Pons (tissue), 1 donor: ENCODE data around the gene FCER2.

Experiments
- DNase-seq: peaks from one replicate; pipeline ENCODE4 v3.0.0-alpha.2; 2016; ENCODE audit warnings: low spot score

Gene FCER2

DNA sequence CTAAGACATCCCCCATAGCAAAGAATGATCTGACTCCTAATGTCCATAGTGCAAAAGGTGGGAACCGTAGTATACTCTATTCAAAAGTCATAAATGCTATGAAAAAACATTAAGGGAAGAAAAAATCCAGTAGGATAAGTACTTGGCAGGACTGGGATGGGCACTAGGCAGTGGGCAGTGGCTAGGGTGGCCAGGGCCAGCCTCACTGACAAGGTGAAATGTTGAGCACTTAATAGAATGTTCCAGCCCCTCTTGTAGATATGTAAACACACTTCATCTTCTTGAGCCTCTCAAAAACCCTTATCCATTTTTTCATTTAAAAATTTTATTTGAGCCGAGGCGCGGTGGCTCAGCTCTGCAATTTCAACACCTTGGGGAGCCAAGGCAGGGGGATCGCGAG is 31.4 kb upstream of the FCER2 start:
- no peak for DNase-seq

DNA sequence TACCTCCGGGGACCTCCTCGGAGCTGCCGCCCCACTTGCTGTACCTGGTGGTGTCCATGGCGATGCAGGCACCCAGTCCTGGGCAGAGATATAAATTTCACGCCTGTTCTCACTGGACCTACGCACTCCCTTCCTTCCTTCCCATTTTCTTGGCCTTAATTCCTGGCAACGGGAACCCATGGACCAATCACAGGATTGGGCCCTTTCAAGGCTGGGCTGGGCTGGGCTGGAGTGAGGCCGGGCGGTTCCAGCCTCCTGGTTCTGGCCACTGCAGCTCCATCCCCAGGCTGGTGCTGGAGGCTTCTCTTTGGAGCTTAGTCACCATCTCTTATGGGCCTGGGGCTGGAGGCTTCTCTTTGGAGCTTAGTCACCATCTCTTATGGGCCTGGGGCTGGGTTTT is 30.1 kb upstream of the FCER2 start, which contains the start of gene CLEC4G:
Gene CLEC4G (minus strand): TSS at position 66 of the 400 bp plus-strand sequence. CDS start 8 bp downstream, at position 58.
- no peak for DNase-seq

DNA sequence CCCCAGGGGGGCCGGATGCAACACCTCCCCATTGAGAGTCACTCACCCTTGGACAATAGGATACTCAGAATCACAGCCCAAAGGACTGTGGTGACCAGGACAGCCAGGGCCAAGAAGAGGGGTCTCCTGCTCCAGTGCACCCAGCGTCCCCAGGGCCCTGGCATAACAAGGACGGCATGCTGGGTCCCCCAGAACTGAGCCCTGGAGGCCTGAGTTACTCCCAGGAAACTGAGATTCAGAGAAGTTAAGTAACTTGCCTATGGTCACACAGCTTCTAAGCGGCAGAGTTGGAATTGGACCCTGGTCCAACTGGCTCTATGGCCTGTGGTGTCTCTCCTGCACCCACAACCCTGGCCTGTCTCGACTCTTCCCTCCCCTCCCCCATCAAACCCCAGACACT is 29.7 kb upstream of the FCER2 start:
- DNase-seq: no peak

DNA sequence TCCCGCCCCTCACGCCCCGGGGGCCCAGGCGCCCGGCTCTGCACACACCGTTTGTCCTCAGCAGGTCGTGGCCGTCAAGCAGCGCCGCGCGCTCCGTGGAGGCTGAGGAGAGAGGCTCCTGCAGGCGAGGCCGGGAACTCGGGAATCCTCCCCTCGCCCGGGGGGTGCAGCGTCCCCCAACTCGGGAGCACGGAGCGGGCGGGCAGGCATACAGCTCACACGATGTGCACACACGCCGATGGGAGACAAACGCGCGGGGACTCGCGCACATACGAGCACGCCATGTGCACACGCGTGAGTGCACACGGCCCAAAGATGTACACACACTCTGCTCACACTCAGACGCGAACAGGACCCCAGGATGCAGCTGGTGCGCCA is 29.3 kb upstream of the FCER2 start:
- no peak for DNase-seq

DNA sequence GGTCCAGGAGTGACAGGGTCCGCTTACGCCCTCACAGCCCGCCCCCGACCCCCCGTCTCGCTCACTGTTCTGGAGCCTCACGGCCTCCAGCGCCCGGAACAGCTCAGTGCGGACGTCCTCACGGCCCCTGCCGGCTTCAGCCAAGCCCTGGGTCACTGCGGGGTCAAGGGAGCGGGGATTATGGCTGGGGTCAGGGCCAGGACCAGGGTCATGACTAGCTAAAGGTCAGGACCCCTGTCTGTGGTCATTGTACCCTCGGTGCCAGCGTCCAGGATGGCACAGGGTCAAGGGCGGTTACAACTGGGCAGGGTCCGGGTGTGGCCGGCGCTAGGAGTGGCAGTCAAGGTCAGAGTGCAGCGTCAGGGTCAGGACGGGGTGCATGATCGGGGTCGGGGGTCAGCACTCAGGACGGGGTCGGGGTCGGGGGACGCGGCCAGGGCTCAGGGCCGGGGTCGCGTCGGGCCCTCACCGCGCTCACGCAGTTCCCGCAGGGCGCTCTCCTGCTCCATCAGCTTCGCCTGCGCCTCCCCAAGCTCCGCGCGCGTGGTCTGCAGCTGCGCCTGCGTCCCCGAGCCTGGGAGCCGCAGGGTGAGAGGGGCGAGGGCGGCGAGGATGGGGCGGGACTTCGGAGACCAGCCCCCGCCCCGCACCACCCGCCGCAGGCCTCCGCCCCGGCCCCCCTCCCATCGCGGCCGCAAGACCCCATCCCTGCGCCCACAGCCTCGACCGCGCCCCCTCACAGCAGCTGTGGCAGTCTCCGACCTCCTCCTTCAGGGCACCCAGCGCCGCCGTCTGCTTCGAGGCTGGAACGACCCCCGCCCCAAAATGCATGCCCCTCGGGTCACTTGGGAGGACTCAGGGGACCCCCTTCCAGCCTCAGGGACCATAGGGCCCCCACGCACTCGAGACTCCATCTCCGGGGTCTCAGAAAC is 28.6 kb upstream of the FCER2 start:
- DNase-seq: no peak

DNA sequence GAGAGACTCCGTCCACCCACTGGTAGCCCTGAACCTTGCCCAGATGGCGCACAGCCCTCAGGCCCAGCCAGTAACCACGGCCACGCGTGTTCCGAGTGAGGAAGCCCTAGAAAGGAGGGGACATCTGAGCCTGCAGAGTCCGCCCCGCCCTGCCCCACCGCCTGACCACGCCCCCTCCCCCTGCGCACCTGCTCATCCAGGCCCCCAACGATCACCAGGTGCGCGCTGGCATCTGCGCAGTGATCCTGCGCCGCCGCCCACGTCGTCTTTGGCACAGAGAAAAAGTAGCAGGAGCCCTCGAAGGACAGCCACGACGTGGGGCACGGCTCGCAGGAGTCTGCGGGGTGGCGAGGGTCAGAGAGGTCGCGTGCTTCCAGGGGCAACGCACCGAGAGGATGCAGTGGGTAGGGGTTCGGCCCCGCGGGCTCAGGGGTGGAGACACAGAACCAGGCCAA is 27.9 kb upstream of the FCER2 start:
- no peak for DNase-seq

DNA sequence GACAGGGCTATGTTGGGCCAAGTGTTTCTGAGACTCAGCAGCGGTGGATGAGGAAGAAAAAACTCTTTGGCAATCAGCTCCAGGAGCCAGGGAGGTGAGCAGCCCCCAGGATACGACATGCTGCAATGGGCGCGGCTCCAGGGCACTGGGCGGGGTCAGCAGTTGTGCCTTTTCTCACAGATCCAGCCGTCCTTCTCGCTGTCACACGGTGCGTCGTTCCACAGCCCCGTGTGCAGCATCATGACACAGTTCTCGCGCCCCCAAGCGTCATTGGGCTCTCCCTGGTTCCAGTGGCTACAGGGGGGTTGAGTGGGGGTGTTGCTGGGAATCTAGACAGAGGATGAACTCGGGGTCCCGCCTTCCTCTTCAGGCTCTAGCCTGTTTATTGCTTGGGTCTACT is 27.3 kb upstream of the FCER2 start:
- DNase-seq: no peak

DNA sequence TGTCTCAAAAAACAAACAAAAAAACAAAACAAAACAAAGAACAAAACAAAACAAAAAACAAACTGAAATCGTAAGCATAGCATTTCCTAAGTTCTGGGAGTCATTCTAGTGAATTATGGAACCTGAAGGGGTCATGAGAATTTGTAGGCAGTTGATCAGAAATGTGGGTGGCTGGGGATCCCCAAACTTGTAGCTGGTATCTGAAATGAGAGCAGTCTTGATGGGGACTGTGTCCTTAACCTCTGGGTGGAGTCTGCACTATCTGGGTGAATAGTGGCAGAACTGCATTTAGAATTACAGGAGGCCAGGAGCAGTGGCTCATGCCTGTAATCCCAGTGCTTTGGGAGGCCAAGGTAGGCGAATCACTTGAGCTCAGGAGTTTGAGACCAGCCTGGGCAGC is 23.9 kb upstream of the FCER2 start:
- DNase-seq: no peak

DNA sequence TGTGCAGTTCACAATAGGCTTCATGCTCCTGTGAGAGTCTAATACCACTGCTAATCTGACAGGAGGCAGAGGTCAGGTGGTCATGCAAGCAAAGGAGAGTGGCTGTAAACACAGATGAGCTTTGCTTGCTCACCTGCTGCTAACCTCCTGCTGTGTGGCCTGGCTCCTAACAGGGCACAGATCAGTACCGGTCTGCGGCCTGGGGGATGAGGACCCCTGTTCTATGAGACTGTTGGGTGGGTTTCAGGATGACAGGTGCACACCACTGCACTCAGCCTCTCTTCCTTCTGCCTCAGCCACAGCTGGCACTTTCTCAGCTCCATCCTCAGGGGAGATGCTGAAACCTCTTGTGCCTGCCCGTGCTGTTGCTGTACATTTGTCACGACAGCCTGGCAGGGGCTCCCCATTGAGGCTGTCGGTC is 20.3 kb upstream of the FCER2 start:
- no peak for DNase-seq

DNA sequence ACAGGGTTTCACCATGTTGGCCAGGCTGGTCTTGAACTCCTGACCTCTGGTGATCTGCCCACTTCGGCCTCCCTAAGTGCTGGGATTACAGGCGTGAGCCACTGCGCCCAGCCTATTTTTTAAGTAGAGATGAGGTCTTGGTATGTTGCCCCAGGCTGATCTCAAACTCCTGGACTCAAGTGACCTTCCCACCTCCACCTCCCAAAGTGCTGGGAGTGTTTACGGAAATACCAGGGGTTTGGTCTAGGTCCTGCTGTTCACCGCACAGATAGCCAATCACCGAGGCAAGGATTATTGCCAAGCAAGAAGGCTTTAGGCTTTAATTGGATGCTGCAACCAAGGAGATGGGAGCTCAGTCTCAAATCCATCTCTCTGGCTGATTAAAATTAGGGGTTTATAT is 18.4 kb upstream of the FCER2 start:
- DNase-seq: no peak

DNA sequence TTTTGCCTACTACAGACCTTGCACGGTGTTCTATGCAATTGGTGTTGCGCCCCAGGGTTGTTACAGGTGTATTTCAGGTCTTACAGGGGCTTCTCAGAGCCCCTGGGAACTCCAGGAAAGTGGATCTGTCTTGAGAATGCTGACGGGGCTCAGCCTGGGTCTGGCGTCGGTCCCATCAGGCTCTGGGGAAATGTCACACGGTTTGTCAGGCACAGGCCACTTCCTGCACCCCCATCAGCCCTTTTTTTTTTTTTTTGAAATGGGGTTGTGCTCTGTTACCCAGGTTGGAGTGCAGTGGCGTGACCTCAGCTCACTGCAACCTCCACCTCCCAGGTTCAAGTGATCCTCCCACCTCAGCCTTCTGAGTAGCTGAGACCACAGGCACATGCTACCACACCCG is 16.7 kb upstream of the FCER2 start:
- no peak for DNase-seq

DNA sequence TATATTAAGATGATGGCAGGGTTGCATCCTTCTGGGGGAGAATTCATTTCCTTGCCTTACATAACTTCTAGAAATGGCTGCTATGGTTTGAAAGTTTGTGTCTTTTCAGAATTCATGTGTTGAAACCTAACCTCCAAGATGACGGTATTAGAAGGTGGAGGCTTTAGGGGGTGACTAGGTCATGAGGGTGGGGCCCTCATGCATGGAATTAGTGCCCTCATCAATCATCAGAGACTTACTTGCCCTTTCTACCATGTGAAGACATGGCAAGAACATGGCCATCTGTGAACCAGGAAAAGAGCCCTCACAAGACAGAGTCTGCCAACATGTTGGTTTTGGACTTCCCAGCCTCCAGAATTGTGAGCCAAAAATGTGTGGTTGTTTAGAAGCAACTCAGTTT is 14.8 kb upstream of the FCER2 start:
- no peak for DNase-seq

DNA sequence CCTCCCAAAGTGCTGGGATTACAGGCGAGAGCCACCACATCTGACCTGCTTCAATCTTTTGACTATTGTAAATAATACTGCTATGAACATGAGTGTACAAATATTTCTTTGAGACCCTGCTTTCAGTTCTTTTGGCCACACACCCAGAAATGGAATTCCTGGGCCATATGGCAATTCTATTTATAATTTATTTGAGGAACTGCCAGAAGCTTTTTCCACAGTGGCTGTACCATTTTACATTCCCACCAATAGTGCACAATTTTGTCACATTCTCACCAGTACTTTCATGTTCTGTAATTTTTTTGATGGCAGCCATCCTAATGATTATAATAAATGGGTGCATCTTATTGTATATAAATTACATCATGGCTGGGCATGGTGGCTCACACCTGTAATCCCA is 13.7 kb upstream of the FCER2 start:
- DNase-seq: no peak

DNA sequence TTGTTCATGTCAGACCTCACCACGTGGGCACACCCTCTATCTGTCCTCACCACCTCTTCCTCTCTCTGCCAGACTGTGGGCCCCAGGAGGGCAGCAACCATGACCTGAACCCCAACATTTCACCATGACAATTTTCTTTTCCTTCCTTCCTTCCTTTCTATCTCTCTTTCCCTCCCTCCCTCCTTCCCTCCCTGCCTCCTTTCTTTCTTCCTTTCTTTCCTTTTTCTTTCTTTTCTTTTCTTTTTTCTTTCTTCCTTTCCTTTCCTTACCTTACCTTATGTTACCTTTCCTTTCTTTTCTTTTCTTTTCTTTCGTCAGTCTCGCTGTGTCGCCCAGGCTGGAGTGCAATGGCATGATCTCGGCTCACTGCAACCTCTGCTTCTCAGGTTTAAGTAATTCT is 8.7 kb upstream of the FCER2 start:
- DNase-seq: no peak

DNA sequence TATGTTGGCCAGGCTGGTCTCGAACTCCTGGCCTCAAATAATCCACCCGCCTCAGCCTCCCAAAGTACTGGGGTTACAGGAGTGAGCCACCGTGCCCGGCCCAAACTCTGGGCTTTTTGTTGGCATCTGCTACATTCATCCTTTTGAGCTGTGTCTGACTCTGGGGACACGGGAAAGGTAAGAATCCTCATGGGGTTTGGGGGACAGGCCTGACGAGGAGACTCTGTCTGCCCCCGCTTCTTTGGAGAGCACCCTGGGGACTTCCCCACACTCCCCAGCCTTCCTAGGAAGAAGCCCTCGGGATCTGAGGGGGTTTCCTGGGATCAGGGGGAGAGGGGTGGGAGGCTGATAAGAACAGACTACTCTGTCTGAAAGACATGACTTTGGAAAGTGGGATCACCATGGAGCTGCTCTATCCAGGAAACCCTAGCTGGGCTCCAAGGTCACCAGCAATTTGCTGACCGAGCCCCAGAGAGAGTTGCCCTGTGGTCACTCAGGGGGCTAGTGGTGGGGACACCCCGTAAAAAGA is 8.1 kb upstream of the FCER2 start:
- DNase-seq: no peak

DNA sequence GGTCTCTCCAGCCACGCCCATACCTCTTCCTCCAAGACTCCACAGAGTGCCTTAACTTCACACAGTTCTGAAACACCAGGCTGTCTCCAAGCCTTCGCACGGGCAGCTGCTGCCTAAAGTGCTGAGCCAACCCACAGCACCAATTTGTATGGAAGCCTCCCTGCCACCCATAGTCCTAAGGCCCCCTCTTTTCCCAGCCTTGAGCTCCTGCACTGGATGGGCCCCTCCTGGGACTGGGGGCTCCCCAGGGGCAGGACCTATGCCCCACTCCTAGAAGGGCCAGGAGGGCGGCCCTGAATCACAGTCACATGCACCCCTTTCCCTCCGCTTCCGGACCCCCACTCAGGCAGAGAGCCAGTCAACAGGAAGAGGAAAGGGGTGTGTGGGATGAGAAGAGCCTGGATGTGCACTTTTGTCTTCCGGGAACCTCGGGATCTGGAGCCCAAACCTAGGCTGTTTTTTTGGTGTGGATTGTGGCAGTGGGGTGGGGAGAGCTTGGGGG is 5.1 kb upstream of the FCER2 start:
- no peak for DNase-seq

DNA sequence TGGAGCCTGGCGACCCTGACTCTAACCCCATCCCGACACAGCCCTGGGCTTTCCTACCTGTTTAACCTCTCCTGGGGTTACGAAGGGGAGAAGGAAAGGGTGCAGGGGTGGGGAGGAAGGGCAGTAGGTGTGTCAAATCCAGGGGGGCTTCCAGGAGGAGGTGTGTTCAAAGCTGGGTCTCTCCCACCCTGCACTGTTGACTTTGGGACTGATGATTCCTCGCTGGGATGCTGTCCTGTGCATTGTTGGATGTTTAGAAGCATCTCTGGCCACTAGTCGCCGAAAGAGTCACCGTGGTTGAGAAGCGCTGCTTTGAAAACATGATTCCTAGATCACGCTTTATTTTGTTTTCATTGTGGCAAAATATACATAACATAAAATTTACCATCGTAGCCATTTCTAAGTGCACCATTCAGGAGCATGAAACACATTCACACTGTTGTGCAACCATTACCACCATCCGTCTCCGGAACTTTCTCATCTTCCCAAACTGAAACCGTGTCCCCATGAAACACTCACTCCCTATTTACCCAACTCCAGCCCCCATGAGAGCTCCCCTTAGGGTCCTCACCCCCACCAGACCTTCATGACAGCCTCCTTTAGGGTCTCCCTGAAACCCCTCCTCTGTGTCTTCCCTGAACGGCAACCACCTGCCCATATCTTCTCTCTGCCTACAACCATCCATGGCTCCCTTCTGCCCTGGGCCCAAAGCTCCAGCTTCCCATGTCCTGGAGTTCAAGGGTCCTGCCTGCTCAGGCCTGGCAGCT is 4.4 kb upstream of the FCER2 start:
- no peak for DNase-seq

DNA sequence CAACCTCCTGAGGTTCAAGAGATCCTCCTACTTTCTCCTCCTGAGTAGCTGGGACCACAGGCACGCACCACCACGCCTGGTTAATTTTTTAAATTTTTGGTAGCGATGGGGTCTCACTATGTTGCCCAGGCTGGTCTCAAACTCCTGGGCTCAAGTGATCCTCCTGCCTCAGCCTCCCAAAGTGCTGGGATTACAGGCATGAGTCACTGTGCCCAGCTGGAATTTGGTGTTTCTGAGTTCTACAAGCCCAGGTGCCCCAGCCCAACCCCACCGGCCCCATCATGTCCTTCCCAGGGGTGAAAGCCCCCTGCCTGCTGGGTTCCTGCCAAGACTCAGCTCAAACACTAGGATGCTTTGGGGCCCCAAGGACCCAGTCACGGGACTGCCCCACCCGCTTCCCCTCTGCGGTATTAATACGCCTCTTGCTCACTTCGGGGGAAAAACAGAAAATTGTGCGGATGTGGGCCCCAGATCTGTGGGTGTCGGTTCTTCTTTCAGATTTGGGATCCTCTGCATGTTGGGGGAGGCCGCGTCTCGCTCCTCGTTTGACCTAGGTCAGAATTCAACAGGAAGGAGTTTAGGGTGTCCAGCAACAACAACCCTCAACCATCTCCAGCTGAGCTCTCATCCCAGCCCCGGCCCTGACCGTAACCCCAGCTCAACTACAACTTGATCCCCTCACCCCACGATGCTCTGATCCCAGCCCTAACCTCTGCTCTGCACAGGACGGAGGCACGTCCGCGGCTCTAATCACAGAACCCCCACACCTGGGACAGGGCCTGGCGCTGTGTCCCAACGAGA is 3.7 kb upstream of the FCER2 start:
- DNase-seq: peak; percentile 33

DNA sequence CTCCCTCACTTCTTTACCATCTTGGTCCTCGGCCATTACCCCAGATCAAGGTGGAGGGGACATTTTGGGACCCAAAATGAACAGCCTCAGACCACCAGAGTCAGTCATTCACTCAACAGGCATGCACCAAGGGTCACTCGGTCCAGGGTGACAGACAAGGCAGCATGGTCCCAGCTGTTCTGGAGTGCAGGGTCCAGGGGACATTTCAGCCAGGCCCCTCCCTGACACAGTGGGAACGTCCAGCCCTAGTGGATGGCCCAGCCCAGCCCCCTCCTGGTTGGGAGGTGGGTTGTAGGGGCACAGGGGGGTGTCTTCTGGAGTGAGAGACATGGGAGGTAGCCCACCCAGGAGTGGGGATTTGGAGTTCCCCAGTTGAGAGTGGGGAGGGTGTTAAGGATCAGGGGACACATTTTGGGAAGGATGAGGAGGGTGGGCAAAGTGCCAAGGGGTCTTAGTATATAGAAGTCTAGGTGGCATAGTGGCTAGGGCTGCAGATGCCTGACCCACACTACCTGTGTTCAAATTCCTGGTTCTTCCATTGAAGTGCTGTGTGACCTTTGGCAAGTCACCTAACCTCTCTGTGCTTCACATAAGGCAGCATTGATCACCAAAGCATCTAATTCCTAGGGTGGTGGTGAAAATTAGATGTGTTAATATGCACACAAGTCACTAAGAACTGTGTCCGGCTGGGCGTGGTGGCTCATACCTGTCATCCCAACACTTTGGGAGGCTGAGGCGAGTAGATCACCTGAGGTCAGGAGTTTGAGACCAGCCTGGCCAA is 2.5 kb upstream of the FCER2 start:
- DNase-seq: no peak

DNA sequence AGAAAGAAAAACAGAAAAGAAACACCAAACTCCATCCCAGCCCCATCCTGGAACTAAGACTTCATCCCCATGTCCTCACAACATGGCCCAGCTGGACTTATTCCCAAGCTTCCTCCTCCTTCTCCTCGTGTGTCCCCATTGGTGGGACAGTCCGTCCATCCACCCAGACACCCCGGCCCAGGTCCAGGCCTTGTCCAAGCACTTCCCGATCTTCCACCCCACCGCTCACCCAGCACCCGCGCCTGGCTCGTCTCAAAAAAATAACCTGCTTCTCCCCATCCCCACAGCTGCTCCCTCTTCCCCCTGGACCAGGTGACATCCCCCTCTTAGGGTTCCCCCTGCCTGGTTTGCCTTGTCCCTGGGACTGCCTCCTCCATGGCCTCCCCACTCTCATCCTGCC is 1.4 kb upstream of the FCER2 start:
- no peak for DNase-seq

DNA sequence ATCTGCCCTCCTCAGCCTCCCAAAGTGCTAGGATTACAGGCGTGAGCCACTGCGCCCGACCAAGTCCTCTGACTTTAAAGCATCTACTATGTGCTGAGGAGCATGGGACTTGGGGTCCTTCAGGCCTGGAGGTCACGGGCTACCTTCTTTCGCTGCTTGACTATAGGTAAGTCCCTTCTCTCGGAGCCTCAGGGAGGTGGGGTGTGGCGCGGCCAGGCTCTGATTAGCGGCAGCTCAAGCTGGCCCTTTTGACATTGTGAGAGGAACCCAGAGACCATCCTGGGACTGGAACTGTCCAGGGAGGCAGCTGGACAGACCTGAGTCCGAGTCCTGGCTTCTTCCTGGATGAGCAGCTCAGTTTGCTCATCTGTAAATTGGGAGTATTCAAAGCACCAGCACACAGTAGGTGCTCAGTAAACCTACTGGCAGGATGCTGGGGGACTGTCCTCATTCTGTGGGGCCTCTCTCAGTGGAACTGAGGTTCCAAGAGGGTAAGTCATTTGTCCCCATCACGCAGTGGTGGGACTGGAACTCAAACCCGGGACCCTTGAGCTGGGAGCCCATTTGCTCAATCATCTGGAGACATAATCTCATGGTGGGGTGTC is 780 bp downstream of the FCER2 start:
- no peak for DNase-seq
